ENCODE measurements around the gene CTLA4.

CTLA4 gene

DNA sequence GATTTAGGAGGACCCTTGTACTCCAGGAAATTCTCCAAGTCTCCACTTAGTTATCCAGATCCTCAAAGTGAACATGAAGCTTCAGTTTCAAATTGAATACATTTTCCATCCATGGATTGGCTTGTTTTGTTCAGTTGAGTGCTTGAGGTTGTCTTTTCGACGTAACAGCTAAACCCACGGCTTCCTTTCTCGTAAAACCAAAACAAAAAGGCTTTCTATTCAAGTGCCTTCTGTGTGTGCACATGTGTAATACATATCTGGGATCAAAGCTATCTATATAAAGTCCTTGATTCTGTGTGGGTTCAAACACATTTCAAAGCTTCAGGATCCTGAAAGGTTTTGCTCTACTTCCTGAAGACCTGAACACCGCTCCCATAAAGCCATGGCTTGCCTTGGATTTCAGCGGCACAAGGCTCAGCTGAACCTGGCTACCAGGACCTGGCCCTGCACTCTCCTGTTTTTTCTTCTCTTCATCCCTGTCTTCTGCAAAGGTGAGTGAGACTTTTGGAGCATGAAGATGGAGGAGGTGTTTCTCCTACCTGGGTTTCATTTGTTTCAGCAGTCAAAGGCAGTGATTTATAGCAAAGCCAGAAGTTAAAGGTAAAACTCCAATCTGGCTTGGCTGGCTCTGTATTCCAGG, at the start of gene CTLA4:
TSS of gene CTLA4 (plus strand) at position 211 of the 640 bp plus-strand sequence. CDS start at position 383, 172 bp downstream.
- TF ChIP-seq POLR2A (IDR thresholded peaks at IDR 0.05; ENCODE audit: low read depth, low read length), result no peak
- FAIRE-seq, result no peak

GRCh38 chr2:203818656-203819055, 48.9 kb upstream of the CTLA4 start:
- TF ChIP-seq POLR2A (IDR thresholded peaks at IDR 0.05; ENCODE audit: low read depth, low read length), result no peak
- DNase-seq (ENCODE audit: insufficient read length, low spot score), result no peak
- FAIRE-seq, result no peak

More for the DNA sequence above, at the start of gene CTLA4:
- no peak for DNase-seq (ENCODE audit: insufficient read length, low spot score)

- no peak for FAIRE-seq
- no peak for DNase-seq (ENCODE audit: insufficient read length, low spot score)
- TF ChIP-seq POLR2A (IDR thresholded peaks at IDR 0.05; ENCODE audit: low read depth, low read length), result no peak
These were observed 48.0 kb upstream of the CTLA4 start for GRCh38 chr2:203819434-203820133.

DNA sequence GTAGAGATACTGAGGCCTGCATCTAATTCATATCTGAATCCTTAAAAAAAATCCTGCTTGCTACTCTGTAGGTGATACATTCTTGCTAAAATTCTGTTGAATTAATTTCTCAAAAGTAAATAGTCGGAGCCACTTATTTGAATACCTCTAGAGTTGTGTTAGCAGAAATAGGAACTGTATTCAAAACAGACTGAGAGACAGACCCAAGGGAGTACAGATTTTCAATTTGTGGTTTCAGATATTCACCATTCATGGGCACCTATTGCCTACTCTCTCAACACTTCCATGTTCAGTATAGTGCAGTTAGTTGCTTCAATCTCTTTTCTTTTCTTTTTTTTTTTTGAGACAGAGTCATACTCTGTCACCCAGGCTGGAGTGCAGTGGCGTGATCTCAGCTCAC, 46.6 kb upstream of the CTLA4 start:
- DNase-seq (ENCODE audit: insufficient read length, low spot score) (no peak), FAIRE-seq (no peak)
- TF ChIP-seq POLR2A (IDR thresholded peaks at IDR 0.05; ENCODE audit: low read depth, low read length), result no peak

GRCh38 chr2:203822240-203822639, 45.3 kb upstream of the CTLA4 start:
- TF ChIP-seq POLR2A (IDR thresholded peaks at IDR 0.05; ENCODE audit: low read depth, low read length), result no peak
- no peak for FAIRE-seq
- no peak for DNase-seq (ENCODE audit: insufficient read length, low spot score)

- FAIRE-seq, result no peak
- no peak for DNase-seq (ENCODE audit: insufficient read length, low spot score)
- TF ChIP-seq POLR2A (IDR thresholded peaks at IDR 0.05; ENCODE audit: low read depth, low read length), result no peak
These were observed 44.4 kb upstream of the CTLA4 start for GRCh38 chr2:203823173-203823572.

- FAIRE-seq (no peak), DNase-seq (ENCODE audit: insufficient read length, low spot score) (no peak)
- no peak for TF ChIP-seq POLR2A (IDR thresholded peaks at IDR 0.05; ENCODE audit: low read depth, low read length)
These were observed 43.5 kb upstream of the CTLA4 start for GRCh38 chr2:203824057-203824456.

DNA sequence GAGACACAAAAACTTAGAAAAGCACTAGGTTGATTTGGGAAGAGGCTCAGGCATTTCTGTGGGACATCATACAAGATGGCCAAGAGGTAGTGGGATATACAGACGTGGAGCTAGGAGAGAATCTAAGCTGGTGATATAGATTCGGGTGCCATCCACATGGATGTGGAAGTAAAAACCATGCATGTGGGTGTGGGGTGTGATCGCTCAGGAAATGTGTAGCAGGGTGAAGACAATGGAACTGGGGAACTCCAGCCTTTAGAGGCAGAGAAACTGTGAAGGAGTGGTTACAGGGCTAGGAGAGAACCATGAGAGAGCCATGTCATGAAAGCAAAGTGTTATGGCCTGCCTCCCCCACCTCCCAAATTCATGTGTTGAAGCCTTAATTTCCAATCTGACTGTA, 43.0 kb upstream of the CTLA4 start:
- FAIRE-seq, result no peak
- DNase-seq (ENCODE audit: insufficient read length, low spot score), result no peak
- TF ChIP-seq POLR2A (IDR thresholded peaks at IDR 0.05; ENCODE audit: low read depth, low read length), result no peak

GRCh38 chr2:203826704-203827103, 40.9 kb upstream of the CTLA4 start:
- FAIRE-seq, result no peak
- no peak for TF ChIP-seq POLR2A (IDR thresholded peaks at IDR 0.05; ENCODE audit: low read depth, low read length)
- DNase-seq (ENCODE audit: insufficient read length, low spot score), result no peak

GRCh38 chr2:203830304-203831055, 37.1 kb upstream of the CTLA4 start:
- TF ChIP-seq POLR2A (IDR thresholded peaks at IDR 0.05; ENCODE audit: low read depth, low read length), result no peak
- DNase-seq (ENCODE audit: insufficient read length, low spot score), result no peak
- no peak for FAIRE-seq

DNA sequence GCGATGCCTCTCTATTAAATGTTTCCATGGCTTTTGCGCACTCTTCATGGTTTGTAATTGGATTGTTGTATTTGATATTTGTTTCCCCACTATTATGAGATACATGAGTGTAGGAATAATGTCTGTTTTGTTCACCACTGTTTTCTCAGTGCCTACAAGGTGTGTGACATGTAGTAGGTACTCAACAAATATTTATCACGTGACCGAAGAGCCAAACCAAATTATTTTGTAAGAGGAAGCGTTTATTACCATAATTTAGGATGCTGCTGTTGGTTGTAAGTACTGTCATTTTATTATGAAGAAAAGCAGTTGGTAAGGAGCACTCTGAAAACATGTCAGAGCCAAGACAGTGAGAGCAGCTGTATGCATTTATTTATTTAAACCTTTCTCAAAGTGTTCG, 32.2 kb upstream of the CTLA4 start:
- TF ChIP-seq POLR2A (IDR thresholded peaks at IDR 0.05; ENCODE audit: low read depth, low read length), result no peak
- DNase-seq (ENCODE audit: insufficient read length, low spot score) (no peak), FAIRE-seq (no peak)

- no peak for DNase-seq (ENCODE audit: insufficient read length, low spot score)
- TF ChIP-seq POLR2A (IDR thresholded peaks at IDR 0.05; ENCODE audit: low read depth, low read length), result no peak
- no peak for FAIRE-seq
These were observed 31.4 kb upstream of the CTLA4 start for GRCh38 chr2:203835892-203836800.

- no peak for TF ChIP-seq POLR2A (IDR thresholded peaks at IDR 0.05; ENCODE audit: low read depth, low read length)
- no peak for FAIRE-seq
- DNase-seq (ENCODE audit: insufficient read length, low spot score), result no peak
These were observed 26.8 kb upstream of the CTLA4 start for GRCh38 chr2:203840655-203841205.

Data from H54 (cell line).